SKM-1 (cell line): ENCODE measurements around the gene SLC23A2.
A peak's percentile ranks its signal among the peaks of the same experiment; 100 is the strongest.
"Not testable (repeated sequence)": the region's sequence is repeated elsewhere in the genome, so short reads cannot be mapped to it uniquely, and the experiment has no call there.

Source experiments
- DNase-seq: peaks from one replicate; lab custom pipeline; 2025; ENCODE audit not compliant: unreplicated experiment; lab: John Stamatoyannopoulos, UW

The SLC23A2 gene

DNA sequence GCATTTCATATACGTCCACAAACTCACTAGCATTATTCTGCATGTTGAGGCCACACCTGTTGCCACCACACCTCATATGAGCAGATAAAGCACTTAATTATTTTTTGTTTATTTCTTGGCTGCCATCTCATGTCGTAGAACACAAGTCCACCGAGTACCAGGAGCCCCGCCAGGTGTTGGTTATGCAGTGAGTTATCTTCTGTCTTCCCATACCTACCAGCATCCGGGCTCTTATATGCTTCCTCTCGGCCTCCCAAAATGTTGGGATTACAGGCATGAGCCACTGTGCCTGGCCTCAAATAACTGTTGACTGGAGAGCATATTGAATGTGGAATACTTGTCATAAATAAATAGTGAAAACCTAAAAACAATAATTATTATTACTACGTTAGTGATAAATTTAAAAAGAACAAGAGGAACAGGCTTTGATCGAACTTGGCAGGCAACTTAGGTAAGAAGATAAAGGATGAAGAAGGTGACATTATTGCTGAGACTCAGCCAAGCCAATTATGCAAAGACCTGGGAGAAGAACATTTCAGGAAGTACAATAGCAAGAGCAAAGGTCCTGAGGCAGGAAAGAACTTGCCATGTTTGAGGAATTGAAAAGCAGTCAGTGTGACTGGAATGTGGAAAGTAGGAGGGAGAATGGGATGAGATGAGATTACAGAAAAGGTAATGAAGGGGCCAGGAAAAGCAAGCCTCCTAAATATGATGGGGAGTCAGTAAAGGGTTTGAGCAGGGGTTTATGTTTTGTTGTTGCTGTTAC is 12.6 kb upstream of the SLC23A2 start:
- no peak for DNase-seq

DNA sequence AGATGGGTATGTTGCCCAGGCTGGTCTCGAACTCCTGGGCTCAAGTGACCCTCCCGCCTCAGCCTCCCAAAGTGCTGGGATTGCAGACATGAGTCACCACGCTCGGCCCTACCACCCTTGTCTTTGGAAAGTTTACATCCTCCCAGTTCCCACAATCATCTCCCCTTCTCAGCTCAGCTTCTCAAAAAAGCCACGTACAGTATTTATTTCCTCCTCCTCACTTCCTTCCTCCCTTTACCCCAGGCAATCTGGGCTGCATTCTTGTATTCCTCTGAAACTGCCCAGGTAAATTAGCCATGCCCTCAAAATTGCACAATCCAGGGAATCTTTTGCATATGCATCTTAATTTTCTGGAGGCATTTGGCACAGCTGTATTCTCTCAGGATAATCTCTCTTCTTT is 7.4 kb upstream of the SLC23A2 start:
- no peak for DNase-seq

DNA sequence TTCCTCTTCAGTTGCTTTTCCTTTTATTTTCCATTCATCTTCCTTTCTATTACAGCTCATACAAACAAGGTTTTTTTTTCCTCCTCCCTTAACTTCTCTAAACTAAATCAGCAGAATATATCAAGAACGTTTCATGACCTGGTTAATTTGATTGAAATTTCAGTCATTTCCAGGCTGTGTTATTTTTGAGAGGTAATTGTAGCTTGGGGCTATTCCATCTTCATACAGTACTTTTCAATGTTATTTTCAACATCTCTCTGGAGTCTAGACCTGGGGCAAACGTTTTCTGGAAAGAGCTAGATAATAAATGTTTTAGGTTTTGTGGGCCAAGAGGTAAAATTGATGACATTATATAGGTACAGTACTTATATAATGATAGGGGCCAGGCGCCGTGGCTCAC is 4.0 kb upstream of the SLC23A2 start:
- DNase-seq, result no peak

GRCh38 chr20:5004825-5005224 is 3.5 kb upstream of the SLC23A2 start:
- DNase-seq, result not testable (repeated sequence)

DNA sequence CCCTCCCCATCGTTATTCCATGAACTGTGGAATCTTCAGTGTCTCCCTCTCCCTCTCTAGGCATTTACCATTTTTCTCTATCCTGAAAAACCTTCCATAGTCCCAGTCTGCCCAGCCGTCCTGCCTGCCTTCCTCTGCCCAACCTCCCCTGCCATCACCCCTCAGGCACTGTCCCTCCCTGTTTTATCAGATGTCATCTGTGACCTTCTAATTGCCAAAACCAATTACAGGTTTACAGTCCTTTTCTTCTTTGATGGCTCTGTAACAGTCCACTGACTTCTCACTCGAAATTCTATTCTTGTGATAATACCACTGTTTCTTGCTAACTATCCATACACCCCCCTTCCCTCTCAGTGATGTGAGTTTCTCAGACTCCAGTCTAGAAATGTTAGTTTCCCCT is 2.3 kb upstream of the SLC23A2 start:
- no peak for DNase-seq

DNA sequence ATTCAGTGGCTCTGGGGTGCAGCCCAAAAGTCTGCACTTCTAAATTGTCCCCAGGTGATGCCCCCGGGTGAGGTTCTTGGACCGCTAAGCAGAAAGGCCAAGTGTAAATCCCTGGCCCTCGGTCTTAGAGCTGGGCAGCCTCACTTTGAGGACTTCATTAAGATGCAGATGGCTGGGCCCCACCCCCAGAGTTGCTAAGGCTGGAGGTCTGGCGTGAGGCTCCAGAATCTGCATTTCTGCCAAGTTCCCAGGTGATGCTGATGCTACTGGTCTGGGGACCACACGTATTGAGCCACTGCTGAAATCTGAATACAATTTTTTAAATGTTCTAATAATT is 735 bp upstream of the SLC23A2 start:
- DNase-seq, result no peak

- DNase-seq, result no peak
Observed at GRCh38 chr20:5000263-5001173, 792 bp downstream of the SLC23A2 start.

GRCh38 chr20:4999788-5000187 is 1.5 kb downstream of the SLC23A2 start:
- DNase-seq, result no peak

DNA sequence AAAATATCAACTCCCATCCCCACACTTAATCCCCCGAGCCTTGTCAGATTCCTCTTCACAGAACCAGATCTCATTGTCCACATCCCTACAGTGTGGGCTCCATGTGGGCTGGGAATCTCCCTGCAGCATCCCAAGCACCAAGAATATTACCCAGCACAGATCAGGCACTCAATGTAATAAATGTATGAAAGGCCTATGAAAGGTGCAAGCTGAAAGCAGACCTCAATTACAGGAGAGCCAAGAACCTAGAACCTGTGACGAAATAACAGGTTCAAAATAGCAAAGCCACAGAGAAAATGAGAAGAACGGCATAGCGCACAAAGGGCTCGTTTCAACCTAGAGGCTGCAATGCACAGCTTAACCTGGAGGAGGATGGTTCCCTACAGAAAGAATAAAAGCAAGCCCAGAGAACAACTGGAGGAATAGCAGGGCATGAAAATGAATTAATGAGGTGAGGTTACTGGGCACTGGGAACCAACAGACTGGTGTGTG is 3.1 kb downstream of the SLC23A2 start:
- DNase-seq, result peak; percentile 31

GRCh38 chr20:4997222-4997621 is 4.1 kb downstream of the SLC23A2 start:
- no peak for DNase-seq

GRCh38 chr20:4989570-4989969 is 11.7 kb downstream of the SLC23A2 start:
- no peak for DNase-seq

DNA sequence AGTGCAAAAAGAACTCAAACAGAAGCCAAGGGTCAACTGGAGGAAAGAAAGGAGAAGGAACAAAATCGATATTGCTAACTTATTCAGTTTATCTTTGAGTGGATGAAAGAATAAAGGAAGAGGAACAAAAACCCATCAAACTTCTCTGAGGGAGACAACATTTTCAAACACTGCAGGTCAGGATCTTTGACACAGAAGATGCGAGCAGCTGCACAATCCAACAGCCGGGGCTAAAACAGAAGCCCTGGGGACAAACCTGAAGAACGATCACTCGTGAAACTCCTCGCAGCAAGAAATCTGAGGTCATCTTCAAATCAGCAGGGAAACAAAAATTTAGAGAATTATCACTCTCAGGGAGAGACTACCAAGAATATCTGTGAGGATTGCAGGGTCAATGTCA is 14.2 kb downstream of the SLC23A2 start:
- DNase-seq, result no peak

GRCh38 chr20:4985658-4986057 is 15.7 kb downstream of the SLC23A2 start:
- no peak for DNase-seq

DNA sequence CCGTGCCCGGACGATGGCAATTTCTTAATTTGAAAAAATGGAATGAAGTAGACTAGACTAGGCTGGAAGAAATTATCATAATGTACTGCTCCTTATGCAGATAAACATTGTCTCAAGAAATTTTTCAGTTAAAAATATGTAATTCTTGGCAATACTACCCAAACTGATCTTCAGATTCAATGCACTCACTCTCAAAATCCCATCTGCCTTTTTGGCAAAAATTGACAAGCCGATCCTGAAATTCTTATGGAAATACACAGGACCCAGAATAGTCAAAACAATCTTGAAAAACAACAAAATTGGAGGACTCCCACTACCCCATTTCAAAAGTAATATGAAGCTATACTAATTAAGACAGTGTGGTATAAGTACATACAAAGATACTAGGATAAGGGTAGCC is 19.0 kb downstream of the SLC23A2 start:
- no peak for DNase-seq

GRCh38 chr20:4979841-4980410 is 21.4 kb downstream of the SLC23A2 start:
- DNase-seq, result no peak

DNA sequence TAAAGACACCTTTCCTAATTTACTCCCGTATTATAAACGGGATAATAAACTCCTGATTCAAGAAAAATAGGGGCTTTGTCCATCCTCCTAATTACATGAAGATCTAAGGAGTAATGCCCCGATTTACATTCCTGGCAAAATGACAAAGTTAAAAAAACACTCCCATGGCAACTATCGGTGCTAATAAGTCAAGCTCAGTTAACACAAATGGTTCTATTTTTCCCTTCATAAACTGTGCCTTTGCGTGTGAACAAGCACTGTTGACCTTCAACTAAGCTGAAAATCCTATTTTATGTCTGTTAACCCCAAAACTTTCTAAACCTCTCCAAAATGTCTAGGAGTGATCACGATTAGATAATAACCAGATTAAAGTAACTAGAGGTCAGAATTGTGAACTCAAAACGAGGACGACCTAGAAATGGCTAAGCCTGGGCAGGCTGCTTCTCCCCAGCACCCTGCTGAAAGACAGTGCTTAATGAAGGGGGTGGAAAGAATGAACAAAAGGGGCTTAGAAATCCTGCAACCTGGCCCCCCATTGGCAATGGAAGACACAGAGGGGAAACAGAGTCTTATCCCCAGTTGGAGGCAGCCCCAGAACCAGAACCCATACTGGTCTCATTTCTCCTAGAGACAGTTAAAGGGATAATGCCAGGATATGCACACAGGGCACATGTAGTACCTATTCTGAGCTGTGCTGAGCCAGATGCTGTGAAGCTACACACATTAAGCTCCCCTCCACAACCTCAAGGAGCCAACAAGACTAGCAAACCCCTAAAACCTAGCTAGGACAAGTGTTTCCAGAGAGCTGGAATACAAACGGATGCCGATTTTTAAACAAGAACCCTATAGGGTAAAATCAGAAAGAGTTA is 23.0 kb downstream of the SLC23A2 start:
- DNase-seq, result no peak

DNA sequence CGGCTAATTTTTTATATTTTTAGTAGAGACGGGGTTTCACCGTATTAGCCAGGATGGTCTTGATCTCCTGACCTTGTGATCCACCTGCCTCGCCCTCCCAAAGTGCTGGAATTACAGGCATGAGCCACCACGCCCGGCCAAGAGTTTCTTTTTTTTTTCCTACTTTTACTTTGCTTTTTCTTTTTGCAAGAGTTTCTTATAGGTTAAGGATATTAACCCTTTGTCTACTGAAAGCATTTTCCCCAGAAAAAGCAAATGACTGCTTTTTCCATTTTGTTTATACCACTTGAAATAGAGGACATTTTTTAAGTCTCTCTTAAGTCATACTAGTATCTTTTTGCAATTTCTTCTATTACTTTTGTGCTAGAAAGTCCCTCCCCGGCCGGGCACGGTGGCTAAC is 25.3 kb downstream of the SLC23A2 start:
- not testable (repeated sequence) for DNase-seq

- DNase-seq, result no peak
Observed at GRCh38 chr20:4973330-4974097, 27.8 kb downstream of the SLC23A2 start.

- no peak for DNase-seq
Observed at GRCh38 chr20:4972506-4973251, 28.6 kb downstream of the SLC23A2 start.
